Astrocyte of the cerebellum (primary cell): ENCODE results near the gene COMMD4.
"Not testable (repeated sequence)": the region's sequence is repeated elsewhere in the genome, so short reads cannot be mapped to it uniquely, and the experiment has no call there.

Experiments
- DNase-seq: peaks from one replicate; pipeline ENCODE4 v3.0.0-alpha.2; 2011; ENCODE audit warnings: low read depth
- H3K4me3 ChIP-seq: 2 replicates; pipeline ENCODE4 v1.5.1; 2011; ENCODE audit warnings: mild to moderate bottlenecking, low read depth, low read length, moderate library complexity
- in situ Hi-C: cut with HindIII; loops from 2 replicates; pipeline ENCODE4 v1.10.0; 2017; ENCODE audit warnings: low sequenced_read_pairs
- TF ChIP-seq, protein P1 (sequence below): IDR thresholded peaks from 2 replicates; pipeline ENCODE4 v1.5.1; 2012; ENCODE audit warnings: low read length, low read depth, moderate library complexity, mild to moderate bottlenecking; ENCODE audit errors: missing control alignments

COMMD4 gene

DNA sequence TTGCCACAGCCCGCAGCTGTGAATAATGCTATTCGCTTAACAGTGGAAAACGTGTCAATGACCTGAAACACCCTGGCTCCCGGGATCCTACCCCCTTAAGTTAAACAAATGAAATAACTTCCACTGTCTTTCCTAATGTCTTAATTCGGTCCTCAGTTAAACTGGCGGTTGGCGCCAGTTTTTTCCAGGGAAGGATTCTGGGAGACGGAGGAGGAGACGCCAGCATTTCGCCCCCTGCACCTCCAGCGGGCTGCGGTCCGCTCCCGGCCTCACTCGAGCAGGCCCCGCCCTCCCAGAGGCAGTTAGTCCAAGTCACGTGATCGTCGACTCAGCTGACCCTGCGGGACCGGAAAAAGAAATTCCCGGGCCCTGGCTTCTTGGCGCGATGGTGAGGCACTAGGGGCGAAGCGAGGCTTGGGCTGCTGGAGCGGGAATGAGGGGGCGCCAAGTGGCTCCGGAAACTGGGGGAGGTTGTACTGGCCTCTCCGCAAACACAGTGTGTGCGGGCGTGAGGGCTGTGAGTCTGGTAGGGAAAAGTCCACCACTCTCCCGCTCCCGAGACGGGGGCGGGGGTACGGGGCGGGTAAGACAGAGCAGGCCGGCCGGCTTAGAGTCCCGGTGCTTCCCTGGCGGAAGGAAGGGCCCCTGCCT lies at the start of gene COMMD4:
Gene COMMD4 (plus strand): TSS at position 359 of the 651 bp plus-strand sequence. CDS start 27 bp downstream, at position 386.
- peak within 1 kb of the TSS; percentile 76 for H3K4me3 ChIP-seq
- in situ Hi-C loops, result no loop called here
- peak; percentile 90 for DNase-seq
- TF ChIP-seq, protein P1, sequence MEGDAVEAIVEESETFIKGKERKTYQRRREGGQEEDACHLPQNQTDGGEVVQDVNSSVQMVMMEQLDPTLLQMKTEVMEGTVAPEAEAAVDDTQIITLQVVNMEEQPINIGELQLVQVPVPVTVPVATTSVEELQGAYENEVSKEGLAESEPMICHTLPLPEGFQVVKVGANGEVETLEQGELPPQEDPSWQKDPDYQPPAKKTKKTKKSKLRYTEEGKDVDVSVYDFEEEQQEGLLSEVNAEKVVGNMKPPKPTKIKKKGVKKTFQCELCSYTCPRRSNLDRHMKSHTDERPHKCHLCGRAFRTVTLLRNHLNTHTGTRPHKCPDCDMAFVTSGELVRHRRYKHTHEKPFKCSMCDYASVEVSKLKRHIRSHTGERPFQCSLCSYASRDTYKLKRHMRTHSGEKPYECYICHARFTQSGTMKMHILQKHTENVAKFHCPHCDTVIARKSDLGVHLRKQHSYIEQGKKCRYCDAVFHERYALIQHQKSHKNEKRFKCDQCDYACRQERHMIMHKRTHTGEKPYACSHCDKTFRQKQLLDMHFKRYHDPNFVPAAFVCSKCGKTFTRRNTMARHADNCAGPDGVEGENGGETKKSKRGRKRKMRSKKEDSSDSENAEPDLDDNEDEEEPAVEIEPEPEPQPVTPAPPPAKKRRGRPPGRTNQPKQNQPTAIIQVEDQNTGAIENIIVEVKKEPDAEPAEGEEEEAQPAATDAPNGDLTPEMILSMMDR, result no peak

DNA sequence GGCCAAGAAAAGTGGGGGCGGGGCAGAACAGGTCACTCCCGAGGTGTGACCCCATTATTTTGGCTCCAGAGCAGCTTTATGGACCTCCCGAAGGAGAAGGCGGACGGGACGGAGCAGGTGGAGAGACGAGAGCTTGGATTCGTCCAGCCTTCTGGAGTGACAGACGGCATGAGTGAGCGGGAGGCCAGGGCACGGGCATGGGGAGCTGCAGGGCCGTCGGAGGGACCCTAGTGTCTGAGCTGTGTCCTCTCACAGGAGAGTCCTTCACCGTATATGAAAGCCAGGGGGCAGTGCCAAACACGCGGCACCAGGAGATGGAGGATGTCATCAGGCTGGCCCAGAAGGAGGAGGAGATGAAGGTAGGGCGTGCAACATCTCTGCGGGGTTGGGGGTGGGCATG lies 42.2 kb upstream of the COMMD4 start:
- H3K4me3 ChIP-seq, DNase-seq, in situ Hi-C loops: not testable (repeated sequence)

DNA sequence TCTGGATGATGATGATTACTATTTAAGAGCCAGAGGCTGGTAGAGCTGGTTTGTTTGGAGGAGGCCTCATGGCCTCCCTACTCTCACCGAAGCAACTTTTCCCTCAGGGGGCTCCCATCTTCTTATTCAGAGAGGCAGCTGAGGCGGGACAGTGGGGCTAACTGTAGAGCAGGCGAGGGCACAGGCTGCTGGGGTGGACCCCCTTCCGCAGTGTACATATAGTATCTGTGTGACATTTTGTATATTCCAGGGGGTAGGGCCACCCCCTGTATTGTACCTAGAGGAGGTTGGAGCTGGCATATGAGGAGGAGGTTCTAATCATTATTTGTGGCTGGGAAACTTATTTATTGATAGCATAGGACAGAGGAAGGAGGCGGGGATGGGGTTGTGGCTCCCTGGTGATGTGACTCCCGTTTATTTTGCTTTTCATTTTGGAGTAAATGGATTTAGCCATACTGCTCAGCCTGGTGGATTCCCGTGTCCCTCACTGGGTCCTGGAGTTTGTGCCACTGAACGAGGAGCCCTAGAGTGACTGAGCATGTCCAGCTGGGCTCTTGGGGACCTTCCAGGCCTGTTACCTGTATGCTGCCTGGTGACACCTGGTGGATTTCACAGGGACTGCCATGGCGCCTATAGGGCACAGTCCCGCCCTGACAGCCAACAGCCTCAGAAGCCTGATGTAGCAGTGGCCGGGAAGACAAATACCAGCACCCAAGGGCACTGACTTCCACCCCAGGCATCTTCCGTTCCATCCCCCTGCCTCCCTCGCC lies 37.1 kb upstream of the COMMD4 start:
- DNase-seq, in situ Hi-C loops, H3K4me3 ChIP-seq: not testable (repeated sequence)

DNA sequence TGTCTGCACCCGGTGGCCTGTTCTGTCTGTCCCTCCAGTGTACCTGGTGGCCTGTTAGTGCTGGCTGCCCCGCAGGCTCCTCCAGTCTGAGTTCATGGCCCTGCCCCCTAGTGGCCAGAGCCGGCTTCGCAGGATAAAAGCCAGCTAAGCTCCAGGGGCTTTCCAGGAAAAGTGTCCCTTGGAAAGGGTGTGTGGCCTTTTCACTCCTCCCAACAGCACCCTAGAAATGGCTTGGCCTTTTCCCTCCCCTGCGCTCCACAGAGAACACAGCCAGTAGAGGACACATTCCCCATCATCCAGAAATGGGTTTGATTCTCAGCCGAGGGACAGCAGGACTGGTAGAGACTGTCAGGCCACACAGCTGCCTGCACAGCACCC lies 36.6 kb upstream of the COMMD4 start:
- in situ Hi-C loops, H3K4me3 ChIP-seq, DNase-seq: not testable (repeated sequence)
- TF ChIP-seq, protein P1, result peak; percentile 34

DNA sequence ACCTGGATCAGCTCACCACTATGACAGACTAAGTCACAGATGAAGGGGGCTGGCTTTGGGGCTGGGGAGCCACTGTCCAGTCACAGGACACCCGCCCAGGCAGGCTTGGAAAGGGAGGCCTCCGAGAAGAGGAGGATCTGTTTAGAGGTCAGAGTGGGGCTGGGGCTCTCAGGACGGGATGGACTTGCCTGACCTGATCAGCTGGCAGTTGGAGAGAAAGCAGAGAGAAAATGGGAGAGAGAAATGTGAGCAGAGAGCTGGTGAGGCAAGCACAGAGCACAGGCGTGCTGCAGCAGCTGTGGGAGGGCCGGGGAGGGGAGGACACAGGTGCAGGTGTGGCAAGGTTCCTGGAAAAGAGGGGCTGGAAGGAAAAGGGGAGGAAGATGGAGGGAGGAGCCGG lies 35.8 kb upstream of the COMMD4 start:
- in situ Hi-C loops, DNase-seq, H3K4me3 ChIP-seq: not testable (repeated sequence)

DNA sequence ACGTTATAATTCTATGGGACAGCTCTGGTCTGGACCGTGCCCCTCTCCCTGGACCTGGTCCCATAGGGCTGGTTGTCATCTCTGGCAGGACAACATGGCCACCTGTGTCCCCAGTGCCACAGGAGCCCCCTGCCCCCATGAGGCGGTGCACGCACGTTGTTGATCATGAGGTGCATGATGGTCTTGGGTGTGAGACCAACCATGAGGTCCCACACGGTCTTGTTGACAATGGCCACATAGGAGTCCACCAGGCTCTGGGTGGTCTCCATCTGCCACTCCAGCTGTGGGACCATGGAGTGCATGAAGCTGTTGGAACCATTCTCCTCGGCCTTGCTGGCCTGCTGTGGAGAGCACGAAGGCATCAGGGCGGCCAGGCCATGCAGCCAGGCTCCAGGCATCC lies 33.5 kb upstream of the COMMD4 start:
- H3K4me3 ChIP-seq, result no peak overlapping the region
- in situ Hi-C loops, result no loop called here
- TF ChIP-seq, protein P1, result no peak
- DNase-seq, result no peak

DNA sequence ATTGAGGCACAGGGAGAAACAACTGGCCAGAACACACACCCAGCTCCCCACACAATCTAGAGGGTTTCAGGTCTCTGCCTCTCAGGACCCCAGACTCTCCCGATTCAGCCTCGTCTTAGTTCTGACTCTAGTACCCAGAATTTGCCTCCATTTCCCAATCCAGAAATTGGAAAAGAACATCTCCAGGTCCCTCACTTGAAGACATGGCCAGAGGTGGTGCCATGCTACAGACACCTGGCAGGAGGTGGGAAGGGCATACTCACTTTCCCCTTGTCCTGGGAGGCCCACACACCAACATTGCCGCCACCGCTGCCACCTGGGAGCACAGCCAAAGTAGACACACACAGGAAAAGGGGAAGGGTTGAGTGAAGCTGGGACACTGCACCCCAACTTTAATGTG lies 33.1 kb upstream of the COMMD4 start:
- DNase-seq, in situ Hi-C loops, H3K4me3 ChIP-seq: not testable (repeated sequence)

DNA sequence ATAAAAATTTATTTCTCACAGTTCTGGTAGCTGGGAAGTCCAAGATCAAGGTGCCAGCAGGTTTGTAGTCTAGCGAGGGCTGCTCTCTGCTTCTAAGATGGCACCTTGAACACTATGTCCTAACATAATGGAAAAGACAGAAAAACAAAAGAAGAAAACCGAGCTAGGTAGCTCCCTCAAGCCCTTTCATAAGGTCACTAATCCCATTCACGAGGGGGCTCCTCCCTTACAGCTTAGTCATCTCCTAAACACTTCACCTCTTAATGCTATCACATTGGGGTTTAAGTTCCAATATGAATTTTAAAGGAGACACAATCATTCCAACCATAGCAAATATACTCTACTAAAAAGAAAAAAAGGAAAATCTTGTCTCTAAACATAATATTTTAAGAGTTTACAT lies 29.7 kb upstream of the COMMD4 start:
- TF ChIP-seq, protein P1, result no peak
- no peak for DNase-seq
- no peak overlapping the region for H3K4me3 ChIP-seq
- in situ Hi-C loops, result no loop called here
